HepG2 (cell line): Measurements from ENCODE around the gene NRK. TPM values are rescaled to one million over a fixed set of nuclear protein-coding genes. Genes with fewer than 3 reads are reported as not detected.

Source experiments
- CBX5 ChIP-seq: sonication (generic); formaldehyde crosslinking; IDR thresholded peaks from 2 replicates; pipeline ENCODE4 v1.4.0; 2020; ENCODE audit warnings: missing genetic modification reagents, borderline replicate concordance
- CCDC6 ChIP-seq: sonication (generic); formaldehyde crosslinking; IDR thresholded peaks from 2 replicates; pipeline ENCODE4 v1.8.1; 2022; ENCODE audit warnings: mild to moderate bottlenecking, missing genetic modification reagents, moderate library complexity
- CREB1 ChIP-seq, 2 experiments: fragments of 450-650 bp in 1 of 2; IDR thresholded peaks; 2 replicates each; pipeline ENCODE4 v1.6.1; 2016 to 2017; ENCODE audit warnings: control low read depth in 1 of 2, mild to moderate bottlenecking in 1 of 2, missing compliant biosample characterization in 1 of 2, missing genetic modification characterization in 1 of 2
- NCOA2 ChIP-seq: sonication (generic); formaldehyde crosslinking; IDR thresholded peaks from 2 replicates; pipeline ENCODE4 v1.8.0; 2022; ENCODE audit warnings: inconsistent platforms
- ONECUT2 ChIP-seq: sonication (generic); formaldehyde crosslinking; IDR thresholded peaks from 2 replicates; pipeline ENCODE4 v1.4.0; 2020; ENCODE audit warnings: missing genetic modification reagents
- RERE ChIP-seq: IDR thresholded peaks from 2 replicates; pipeline ENCODE4 v1.6.1; 2016; ENCODE audit warnings: low read depth, missing genetic modification reagents, missing compliant biosample characterization
- RXRB ChIP-seq: IDR thresholded peaks from 2 replicates; pipeline ENCODE4 v1.6.1; 2016; ENCODE audit warnings: borderline replicate concordance, missing genetic modification reagents, missing compliant biosample characterization
- SIX1 ChIP-seq: sonication (generic); formaldehyde crosslinking; IDR thresholded peaks from 2 replicates; pipeline ENCODE4 v1.4.0; 2020; ENCODE audit warnings: missing genetic modification reagents, borderline replicate concordance
- STAT6 ChIP-seq: sonication (generic); formaldehyde crosslinking; IDR thresholded peaks from 2 replicates; pipeline ENCODE4 v1.4.0; 2020; ENCODE audit warnings: missing genetic modification reagents, mild to moderate bottlenecking, borderline replicate concordance
- ZNF10 ChIP-seq: sonication (generic); formaldehyde crosslinking; IDR thresholded peaks from 2 replicates; pipeline ENCODE4 v1.4.0; 2020; ENCODE audit warnings: mild to moderate bottlenecking, low read depth, missing genetic modification reagents, borderline replicate concordance
- ZNF609 ChIP-seq: sonication (generic); formaldehyde crosslinking; IDR thresholded peaks from 2 replicates; pipeline ENCODE4 v1.4.0; 2020; ENCODE audit warnings: mild to moderate bottlenecking, missing genetic modification reagents, borderline replicate concordance
- polyA plus RNA-seq, 8 experiments: library from polyadenylated mRNA; depleted of rRNA in 3 of 8; stranded (reverse) in 7 of 8; unstranded in 1 of 8; fragments of >200 nt; fragmentation: Illumina TruSeq in 4 of 8; extraction: Trizol in 4 of 8; gene quantifications; 2 replicates each; pipeline versions ENCODE4 v1.2.1 to v1.2.3, GENCODE V29; 2011 to 2016; ENCODE audit warnings: low read depth in 4 of 8, missing spikeins in 1 of 8, mixed read lengths in 1 of 8; ENCODE audit not compliant: insufficient read depth in 1 of 8
- total RNA-seq, 5 experiments: library from RNA; depleted of rRNA; stranded (reverse); fragments of >200 nt; fragmentation: Illumina TruSeq; extraction: Trizol; gene quantifications; 2 replicates each; pipeline ENCODE4 v1.2.3, GENCODE V29; 2016; ENCODE audit warnings: low read depth in 1 of 5

Gene NRK
- total and polyA plus RNA-seq, 2 of the 13 experiments (the other 11 are each of a cell fraction or from before 2014, with no cell fraction given): not detected

GRCh38 chrX:106005684-106006083, 183.3 kb downstream of the NRK start (continued):
- TF ChIP-seq ZNF10: no peak
- no peak for TF ChIP-seq RERE
- peak; percentile 66 for TF ChIP-seq NCOA2 (CRISPR knock-in tag)
- TF ChIP-seq RXRB: 0 out of 2 replicates have a peak, but pooled peaks have one; percentile 14
- no peak for TF ChIP-seq STAT6 (CRISPR knock-in tag)
- TF ChIP-seq CREB1 (IDR thresholded peaks at IDR 0.05): no peak
- TF ChIP-seq CREB1 (CRISPR knock-in tag; IDR thresholded peaks at IDR 0.05): 0 out of 2 replicates have a peak, but pooled peaks have one; percentile 22
- TF ChIP-seq ZNF609 (CRISPR knock-in tag): peak; percentile 35; the same call in 1 of the 2 replicates
- TF ChIP-seq ONECUT2: 0 out of 2 replicates have a peak, but pooled peaks have one; percentile 62
- TF ChIP-seq CBX5 (CRISPR knock-in tag): no peak
- no peak for TF ChIP-seq CCDC6 (CRISPR knock-in tag)
- 0 out of 2 replicates have a peak, but pooled peaks have one; percentile 24 for TF ChIP-seq SIX1
